GM10266 (cell line): Measurements from ENCODE around the gene BABAM1.

Source experiments
- DNase-seq: peaks from one replicate; pipeline ENCODE4 v3.0.0; 2012; ENCODE audit errors: extremely low spot score
- TF ChIP-seq, protein P1 (sequence below): IDR thresholded peaks from 2 replicates; pipeline ENCODE4 v1.5.1; 2012; ENCODE audit warnings: mild to moderate bottlenecking, low read depth; ENCODE audit not compliant: control insufficient read depth, insufficient read depth; ENCODE audit errors: missing control alignments

BABAM1 gene

DNA sequence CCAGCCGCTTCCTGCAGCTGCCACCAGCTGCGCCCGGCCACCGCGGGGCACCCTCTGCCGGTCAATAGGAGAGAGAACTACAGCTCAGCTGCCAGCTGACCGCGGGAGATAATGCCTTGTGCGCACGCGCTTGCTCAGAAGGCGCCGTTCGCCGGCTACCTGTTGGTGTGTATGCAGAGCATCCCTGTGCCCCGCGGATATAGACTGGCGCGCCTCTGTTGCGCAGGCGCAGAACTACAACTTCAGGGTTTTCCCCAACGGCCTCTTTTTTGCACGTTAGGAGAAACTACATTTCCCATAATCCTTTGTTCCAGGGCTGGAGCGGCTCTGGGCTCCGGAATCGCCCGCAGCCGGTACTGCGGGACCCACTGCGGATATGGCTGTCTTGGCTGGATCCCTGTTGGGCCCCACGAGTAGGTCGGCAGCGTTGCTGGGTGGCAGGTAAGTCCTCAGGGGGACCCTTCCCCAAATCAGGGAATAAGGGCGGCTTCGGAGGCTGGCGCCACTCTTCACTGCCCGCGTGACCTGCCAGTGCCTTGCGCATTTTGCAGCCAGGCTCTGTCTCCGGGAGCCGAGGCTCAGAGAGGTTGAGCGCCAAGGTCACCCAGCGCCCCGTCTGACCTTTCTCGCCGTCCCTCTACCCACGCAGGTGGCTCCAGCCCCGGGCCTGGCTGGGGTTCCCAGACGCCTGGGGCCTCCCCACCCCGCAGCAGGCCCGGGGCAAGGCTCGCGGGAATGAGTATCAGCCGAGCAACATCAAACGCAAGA, 38.5 kb downstream of the BABAM1 start, which contains the start of gene MRPL34:
MRPL34 (plus strand) TSS at position 356 of the 768 bp plus-strand sequence; CDS start at position 377, 21 bp downstream.
- peak; percentile 90 for DNase-seq
- TF ChIP-seq, protein P1, sequence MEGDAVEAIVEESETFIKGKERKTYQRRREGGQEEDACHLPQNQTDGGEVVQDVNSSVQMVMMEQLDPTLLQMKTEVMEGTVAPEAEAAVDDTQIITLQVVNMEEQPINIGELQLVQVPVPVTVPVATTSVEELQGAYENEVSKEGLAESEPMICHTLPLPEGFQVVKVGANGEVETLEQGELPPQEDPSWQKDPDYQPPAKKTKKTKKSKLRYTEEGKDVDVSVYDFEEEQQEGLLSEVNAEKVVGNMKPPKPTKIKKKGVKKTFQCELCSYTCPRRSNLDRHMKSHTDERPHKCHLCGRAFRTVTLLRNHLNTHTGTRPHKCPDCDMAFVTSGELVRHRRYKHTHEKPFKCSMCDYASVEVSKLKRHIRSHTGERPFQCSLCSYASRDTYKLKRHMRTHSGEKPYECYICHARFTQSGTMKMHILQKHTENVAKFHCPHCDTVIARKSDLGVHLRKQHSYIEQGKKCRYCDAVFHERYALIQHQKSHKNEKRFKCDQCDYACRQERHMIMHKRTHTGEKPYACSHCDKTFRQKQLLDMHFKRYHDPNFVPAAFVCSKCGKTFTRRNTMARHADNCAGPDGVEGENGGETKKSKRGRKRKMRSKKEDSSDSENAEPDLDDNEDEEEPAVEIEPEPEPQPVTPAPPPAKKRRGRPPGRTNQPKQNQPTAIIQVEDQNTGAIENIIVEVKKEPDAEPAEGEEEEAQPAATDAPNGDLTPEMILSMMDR, result peak; percentile 78

DNA sequence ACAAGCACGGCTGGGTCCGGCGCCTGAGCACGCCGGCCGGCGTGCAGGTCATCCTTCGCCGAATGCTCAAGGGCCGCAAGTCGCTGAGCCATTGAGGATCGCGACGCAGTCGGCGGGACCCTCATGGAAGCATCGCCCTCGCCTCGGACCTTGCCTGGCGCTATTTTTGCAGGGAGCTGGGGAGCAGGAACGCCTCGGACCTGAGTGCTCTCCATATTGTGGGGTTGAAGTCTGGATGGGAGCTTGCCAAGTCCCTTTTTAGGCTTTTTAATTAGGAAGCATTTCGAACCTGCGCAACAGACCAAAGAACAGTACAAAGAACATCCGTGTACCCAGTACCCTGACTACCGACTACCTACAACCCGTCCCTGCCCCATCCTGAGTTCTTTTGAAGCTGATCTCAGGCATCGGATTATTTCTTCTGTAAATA, 39.1 kb downstream of the BABAM1 start:
- DNase-seq, result no peak
- TF ChIP-seq, protein P1, result no peak

DNA sequence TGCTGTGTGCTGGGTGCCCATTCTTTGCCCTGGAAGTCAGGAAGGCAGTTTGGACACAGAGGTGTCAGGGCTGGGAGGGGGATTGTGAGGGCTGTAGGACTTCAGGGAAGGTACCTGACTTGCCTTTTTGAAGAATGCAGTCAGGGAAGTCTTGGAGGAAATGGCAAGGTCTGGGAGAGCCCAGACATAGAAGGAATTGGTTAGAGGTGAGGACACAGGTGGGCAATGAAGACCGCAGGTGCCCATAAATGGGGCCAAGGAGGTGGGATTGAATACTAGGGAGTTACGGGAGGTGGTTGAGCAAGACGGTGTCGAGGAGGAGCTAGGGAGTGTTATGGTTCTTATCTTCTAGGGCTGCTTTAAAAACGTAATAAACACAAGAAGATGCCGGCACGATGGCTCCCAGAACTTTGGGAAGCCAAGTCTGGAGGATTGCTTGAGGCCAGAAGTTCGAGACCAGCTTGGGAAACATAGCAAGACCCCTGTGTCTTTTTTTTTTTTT, 40.7 kb downstream of the BABAM1 start:
- DNase-seq, result no peak
- TF ChIP-seq, protein P1, result no peak

DNA sequence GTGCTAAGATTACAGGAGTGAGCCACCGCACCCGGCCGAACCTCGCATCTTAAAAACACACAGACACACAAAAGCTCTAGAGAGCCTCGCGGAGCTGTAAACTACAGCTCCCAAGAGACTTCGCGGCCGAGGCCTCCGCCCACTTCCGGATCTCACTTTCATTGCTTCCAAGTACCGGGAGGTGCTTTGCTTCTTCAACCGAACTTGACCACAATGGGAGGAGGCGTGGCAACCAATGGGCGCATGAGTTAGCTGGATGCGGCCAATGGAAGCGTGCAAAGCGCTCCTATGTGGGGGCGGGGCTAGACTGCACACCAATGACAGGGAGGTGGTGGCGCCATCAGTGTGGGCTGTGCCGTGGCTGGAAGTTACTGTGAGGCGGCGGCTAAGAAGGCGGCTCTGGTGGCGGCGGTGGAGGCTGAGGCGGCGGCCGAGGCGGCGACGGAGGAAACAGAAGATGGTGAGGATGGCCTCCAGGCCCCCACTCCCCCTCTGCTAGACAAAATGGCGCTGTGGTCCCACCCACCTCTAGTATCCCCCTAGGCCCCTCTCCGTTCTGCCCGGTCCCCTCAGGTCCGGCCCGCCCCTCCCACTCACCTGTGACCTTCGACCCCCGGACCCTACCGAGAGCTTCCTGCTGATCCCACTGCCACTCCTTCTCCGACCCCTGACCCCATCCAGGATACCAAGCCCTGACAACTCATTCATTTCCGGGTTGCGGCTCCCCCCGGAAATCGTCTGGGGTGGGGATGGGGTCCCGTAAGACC, 42.1 kb downstream of the BABAM1 start, which contains the start of gene DDA1:
DDA1 (plus strand) TSS at position 366 of the 767 bp plus-strand sequence; CDS start at position 458, 92 bp downstream.
- TF ChIP-seq, protein P1, result no peak
- peak; percentile 97 for DNase-seq

DNA sequence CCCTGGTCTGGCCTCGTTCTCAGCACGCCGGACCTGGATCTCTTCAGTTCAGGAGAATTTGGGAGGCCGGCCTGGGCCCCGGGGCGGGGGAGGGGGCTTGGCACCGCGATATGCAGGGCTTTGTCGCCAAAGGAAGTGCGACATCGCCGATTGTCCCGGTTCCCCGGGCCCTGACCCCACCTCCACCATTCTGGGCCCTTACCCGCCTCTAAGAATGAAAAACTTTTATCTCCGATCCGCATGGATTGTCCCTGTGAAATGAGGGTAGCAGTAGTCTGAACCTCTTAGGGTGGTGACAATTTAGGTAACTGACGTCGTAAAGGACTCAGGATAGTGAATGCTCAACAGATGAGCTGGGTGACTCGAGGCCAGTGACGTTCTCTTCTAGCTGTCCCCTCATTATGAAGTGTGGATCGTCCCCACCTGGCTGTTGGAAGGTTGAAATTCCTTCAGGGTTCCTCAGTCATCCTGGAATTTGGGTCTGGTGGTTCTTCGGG, 42.8 kb downstream of the BABAM1 start:
- DNase-seq, result no peak
- TF ChIP-seq, protein P1, result no peak

DNA sequence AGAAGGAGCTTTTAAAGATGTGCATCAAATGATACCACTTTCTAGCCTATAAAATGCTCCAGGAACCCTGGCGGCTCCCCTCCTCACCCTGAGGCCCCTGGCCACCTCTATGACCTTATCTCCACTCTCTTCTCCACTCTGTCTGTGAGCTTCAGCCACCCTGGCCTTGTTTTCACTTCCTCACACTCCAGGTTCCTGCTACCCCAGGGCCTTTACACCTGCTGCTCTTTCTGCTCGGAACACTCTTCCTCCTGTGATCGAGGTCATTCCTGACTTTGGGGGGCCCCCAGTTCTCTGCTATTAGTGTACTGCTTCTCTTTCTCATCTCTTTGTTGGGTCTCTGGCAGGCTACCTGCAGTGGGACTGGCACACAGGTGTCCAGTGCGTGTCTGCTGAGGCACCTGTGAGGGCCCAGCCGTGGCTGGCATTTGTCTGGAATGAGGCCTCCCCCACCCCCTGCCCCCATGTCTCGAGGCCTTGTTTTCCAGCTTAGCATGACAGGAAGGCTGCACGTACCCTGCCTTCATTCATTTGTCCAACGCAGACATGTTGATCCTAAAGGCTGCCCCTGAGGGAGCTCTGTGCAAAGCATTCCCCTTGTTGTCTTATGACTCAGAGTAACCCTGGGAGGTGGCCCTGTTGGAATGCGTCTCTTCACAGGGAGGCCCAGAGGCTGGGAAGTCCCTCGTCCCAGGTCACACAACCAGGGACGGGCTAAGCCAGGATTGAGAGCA, 44.4 kb downstream of the BABAM1 start:
- DNase-seq, result no peak
- TF ChIP-seq, protein P1, result no peak
